Mesenchymal stem cell (in vitro differentiated cells and primary cell): ENCODE results near the gene FNDC3B.

ENCODE experiments used
- DNase-seq: peaks from one replicate; pipeline ENCODE4 v3.0.0-alpha.2; 2013
- H2AFZ ChIP-seq: one replicate; pipeline ENCODE4 v1.6.1; 2013; ENCODE audit warnings: low read depth, mild to moderate bottlenecking, control low read depth, inconsistent platforms, low read length, moderate library complexity
- H2AK5ac ChIP-seq: 2 replicates; pipeline ENCODE4 v1.6.1; 2013; ENCODE audit warnings: low read length, moderate library complexity, mild to moderate bottlenecking, inconsistent platforms; ENCODE audit not compliant: severe bottlenecking
- H2BK120ac ChIP-seq: one replicate; pipeline ENCODE4 v1.6.1; 2013; ENCODE audit warnings: low read depth, mild to moderate bottlenecking, inconsistent platforms, low read length, moderate library complexity
- H2BK12ac ChIP-seq, 2 experiments: one replicate each; pipeline ENCODE4 v1.6.1; 2013; ENCODE audit warnings: inconsistent platforms in 2 of 2, low read length in 2 of 2, mild to moderate bottlenecking in 2 of 2, moderate library complexity in 2 of 2, control low read depth in 1 of 2
- H2BK15ac ChIP-seq: one replicate; pipeline ENCODE4 v1.6.1; 2013; ENCODE audit warnings: mild to moderate bottlenecking, low read depth, inconsistent platforms; ENCODE audit not compliant: poor library complexity, severe bottlenecking
- H2BK5ac ChIP-seq: 2 replicates; pipeline ENCODE4 v1.6.1; 2013; ENCODE audit warnings: low read depth, mild to moderate bottlenecking, low read length, control low read depth, inconsistent platforms; ENCODE audit not compliant: poor library complexity, severe bottlenecking
- H3K14ac ChIP-seq, 2 experiments: one replicate each; pipeline ENCODE4 v1.6.1; 2013; ENCODE audit warnings: inconsistent platforms in 2 of 2, low read length in 2 of 2, control low read depth in 1 of 2, mild to moderate bottlenecking in 1 of 2, moderate library complexity in 1 of 2
- H3K18ac ChIP-seq, 2 experiments: one replicate each; pipeline ENCODE4 v1.6.1; 2013; ENCODE audit warnings: inconsistent platforms in 2 of 2, low read length in 2 of 2, control low read depth in 1 of 2, low read depth in 1 of 2, mild to moderate bottlenecking in 1 of 2
- H3K23ac ChIP-seq, 2 experiments: one replicate each; pipeline ENCODE4 v1.6.1; 2013; ENCODE audit warnings: inconsistent platforms in 2 of 2, low read length in 2 of 2, mild to moderate bottlenecking in 2 of 2, moderate library complexity in 2 of 2, control low read depth in 1 of 2
- H3K27ac ChIP-seq: 2 replicates; pipeline ENCODE4 v1.5.1; 2013; ENCODE audit warnings: mild to moderate bottlenecking, moderate library complexity, low read length, control low read depth, inconsistent platforms; ENCODE audit not compliant: poor library complexity, severe bottlenecking
- H3K27me3 ChIP-seq, 2 experiments: 2 replicates each; pipeline versions ENCODE4 v1.6.1 to v1.7.0; 2013; ENCODE audit warnings: low read length in 2 of 2, mild to moderate bottlenecking in 2 of 2, moderate library complexity in 2 of 2, control low read depth in 1 of 2, inconsistent platforms in 1 of 2; ENCODE audit not compliant: control insufficient read depth in 1 of 2, insufficient read depth in 1 of 2
- H3K36me3 ChIP-seq, 2 experiments: 2 replicates each; pipeline versions ENCODE4 v1.6.1 to v1.7.0; 2013; ENCODE audit warnings: low read length in 2 of 2, control low read depth in 1 of 2, inconsistent platforms in 1 of 2, low read depth in 1 of 2, mild to moderate bottlenecking in 1 of 2; ENCODE audit not compliant: insufficient read depth in 2 of 2, control insufficient read depth in 1 of 2
- H3K4ac ChIP-seq, 2 experiments: one replicate each; pipeline ENCODE4 v1.6.1; 2013; ENCODE audit warnings: inconsistent platforms in 2 of 2, low read length in 2 of 2, mild to moderate bottlenecking in 2 of 2, moderate library complexity in 2 of 2, control low read depth in 1 of 2, low read depth in 1 of 2
- H3K4me1 ChIP-seq: 2 replicates; pipeline ENCODE4 v1.6.1; 2013; ENCODE audit warnings: low read depth, low read length, control low read depth; ENCODE audit not compliant: control insufficient read depth, insufficient read depth
- H3K4me2 ChIP-seq: 2 replicates; pipeline ENCODE4 v1.6.1; 2013; ENCODE audit warnings: low read length, mild to moderate bottlenecking, inconsistent platforms; ENCODE audit not compliant: poor library complexity, severe bottlenecking
- H3K4me3 ChIP-seq, 2 experiments: 2 replicates each; pipeline versions ENCODE4 v1.5.1 to v1.7.0; 2013; ENCODE audit warnings: low read length in 2 of 2, mild to moderate bottlenecking in 2 of 2, control low read depth in 1 of 2, low read depth in 1 of 2; ENCODE audit not compliant: insufficient read depth in 1 of 2
- H3K79me1 ChIP-seq: replicated peaks from 2 replicates; pipeline ENCODE4 v1.6.1; 2013; ENCODE audit warnings: mild to moderate bottlenecking, control low read depth, low read length, inconsistent platforms; ENCODE audit not compliant: poor library complexity, severe bottlenecking
- H3K9ac ChIP-seq: 2 replicates; pipeline ENCODE4 v1.7.0; 2013; ENCODE audit warnings: mild to moderate bottlenecking, low read length, moderate library complexity
- H3K9me3 ChIP-seq: 2 replicates; pipeline ENCODE4 v1.7.0; 2013; ENCODE audit warnings: mild to moderate bottlenecking, low read length; ENCODE audit not compliant: control insufficient read depth
- H4K8ac ChIP-seq: one replicate; pipeline ENCODE4 v1.6.1; 2013; ENCODE audit warnings: inconsistent platforms, mild to moderate bottlenecking, low read length, moderate library complexity
- H4K91ac ChIP-seq: one replicate; pipeline ENCODE4 v1.6.1; 2013; ENCODE audit warnings: mild to moderate bottlenecking, low read length, inconsistent platforms
- whole genome bisulfite sequencing: methylation state at CpG from one replicate; pipeline ENCODE4 v1.1.7; 2013; ENCODE audit warnings: mixed read lengths; 5-methylcytosine and 5-hydroxymethylcytosine counted together

Gene FNDC3B

DNA sequence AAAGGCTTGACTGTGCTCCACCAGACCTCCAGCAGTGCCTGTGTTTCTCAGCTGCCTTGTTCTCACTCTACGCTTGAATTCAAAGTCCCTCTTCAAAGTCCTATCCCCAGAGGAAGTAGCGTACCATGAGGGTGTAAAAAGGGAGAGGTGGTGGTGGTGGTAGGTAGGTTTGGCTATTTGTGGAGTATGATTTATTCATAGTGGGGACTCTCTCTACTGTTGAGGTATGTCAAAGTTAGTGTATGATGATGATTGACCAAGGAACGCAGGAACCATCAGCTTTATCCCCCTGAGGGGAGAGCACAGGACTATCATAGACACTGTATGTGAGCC lies 271.0 kb downstream of the FNDC3B start:
- WGBS = 90% methylated on average over 2 of the region's 3 CpGs
- no peak for DNase-seq
- Histone ChIP-seq H3K9ac (no peak overlapping the region), H2AFZ (no peak overlapping the region), H3K4me2 (no peak overlapping the region), H3K18ac (no peak overlapping the region), H3K36me3 (peaks cover 19 to 90% of the 10 kb centered on the region in 2 experiments), H3K27me3 (no peaks in the 10 kb centered on the region), H2BK120ac (no peak overlapping the region), H3K27ac (no peak overlapping the region), H2AK5ac (no peak overlapping the region), H3K4ac (no peak overlapping the region), H3K14ac (no peak overlapping the region), H2BK12ac (no peak overlapping the region), H3K79me1 (peaks cover 19% of the 10 kb centered on the region), H2BK5ac (no peak overlapping the region), H4K8ac (no peak overlapping the region), H3K4me3 (no peak overlapping the region), H4K91ac (no peak overlapping the region), H3K23ac (no peak overlapping the region), H3K4me1 (peaks cover 9% of the 10 kb centered on the region), H3K9me3 (no peaks in the 10 kb centered on the region), H2BK15ac (no peak overlapping the region)

DNA sequence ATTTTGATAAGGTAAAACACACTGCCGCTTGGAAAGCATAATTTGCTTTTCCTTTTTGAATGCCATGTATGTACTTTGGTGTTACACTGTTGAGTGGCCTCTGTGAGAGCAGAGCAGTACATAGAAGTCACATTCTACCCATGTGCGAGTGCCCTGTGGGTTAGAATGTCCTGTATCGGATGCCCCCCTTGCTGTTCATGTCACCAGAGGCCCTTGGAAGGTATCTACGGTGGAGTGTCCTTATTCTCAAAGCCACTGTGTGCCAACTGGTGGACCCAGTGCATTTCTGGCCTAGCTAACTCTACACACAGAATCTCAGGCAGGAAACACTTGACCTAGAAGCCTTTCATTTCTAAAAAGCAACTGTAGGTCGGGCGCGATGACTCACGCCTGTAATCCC lies 271.8 kb downstream of the FNDC3B start:
- H2BK5ac ChIP-seq = no peak overlapping the region
- H3K9ac ChIP-seq = no peak overlapping the region
- no peaks in the 10 kb centered on the region for H3K27me3 ChIP-seq
- no peak overlapping the region for H2BK12ac ChIP-seq
- peak overlapping the region in 1 of 2 experiments; percentile 7 for H3K4ac ChIP-seq
- peaks cover 18% of the 10 kb centered on the region for H3K79me1 ChIP-seq
- 81% methylated on average over 8 of the region's 8 CpGs for WGBS
- H2AFZ ChIP-seq = no peak overlapping the region
- no peak overlapping the region for H3K23ac ChIP-seq
- no peak overlapping the region for H3K14ac ChIP-seq
- no peak overlapping the region for H3K4me3 ChIP-seq
- no peak overlapping the region for H3K27ac ChIP-seq
- peak overlapping the region in 1 of 2 experiments; percentile 51 for H3K18ac ChIP-seq
- peak overlapping the region; percentile 68 for H4K91ac ChIP-seq
- H2AK5ac ChIP-seq = no peak overlapping the region
- H3K36me3 ChIP-seq = peaks cover 19 to 90% of the 10 kb centered on the region in 2 experiments
- H3K9me3 ChIP-seq = no peaks in the 10 kb centered on the region
- no peak overlapping the region for H3K4me2 ChIP-seq
- DNase-seq = no peak
- H4K8ac ChIP-seq = no peak overlapping the region
- no peak overlapping the region for H2BK15ac ChIP-seq
- H3K4me1 ChIP-seq = peaks cover 9% of the 10 kb centered on the region
- H2BK120ac ChIP-seq = no peak overlapping the region

DNA sequence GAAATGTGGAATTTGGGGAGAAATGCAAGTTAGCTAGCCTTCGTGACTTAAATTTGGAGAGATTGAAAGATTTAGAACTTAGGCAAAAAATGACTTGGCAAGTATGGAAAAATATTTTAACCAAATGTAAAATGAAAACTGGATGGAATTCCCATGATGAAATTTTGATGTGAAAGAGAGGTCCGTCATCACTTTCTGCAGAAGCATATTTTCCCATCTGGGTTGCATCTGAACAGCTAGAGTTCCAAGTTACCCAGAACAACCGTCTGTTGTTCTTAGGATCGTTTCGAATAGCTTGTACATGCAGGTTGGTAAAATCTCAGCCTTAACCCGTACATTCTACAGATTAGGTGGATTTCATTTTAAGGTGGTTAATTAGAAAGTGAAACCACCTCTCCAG lies 272.6 kb downstream of the FNDC3B start:
- Histone ChIP-seq H3K4ac (no peak overlapping the region), H3K23ac (no peak overlapping the region), H2BK120ac (no peak overlapping the region), H2BK15ac (no peak overlapping the region), H3K27ac (no peak overlapping the region), H4K91ac (no peak overlapping the region), H3K36me3 (peaks cover 19 to 87% of the 10 kb centered on the region in 2 experiments), H3K9ac (peak overlapping the region; percentile 52), H3K4me3 (no peak overlapping the region), H3K4me1 (peaks cover 9% of the 10 kb centered on the region), H2BK5ac (no peak overlapping the region), H3K79me1 (peaks cover 20% of the 10 kb centered on the region), H2AFZ (no peak overlapping the region), H3K14ac (no peak overlapping the region), H3K4me2 (no peak overlapping the region), H3K27me3 (no peaks in the 10 kb centered on the region), H3K18ac (no peak overlapping the region), H3K9me3 (no peaks in the 10 kb centered on the region), H2AK5ac (no peak overlapping the region), H4K8ac (no peak overlapping the region), H2BK12ac (no peak overlapping the region)
- WGBS = 91% methylated on average over 5 of the region's 6 CpGs
- no peak for DNase-seq

DNA sequence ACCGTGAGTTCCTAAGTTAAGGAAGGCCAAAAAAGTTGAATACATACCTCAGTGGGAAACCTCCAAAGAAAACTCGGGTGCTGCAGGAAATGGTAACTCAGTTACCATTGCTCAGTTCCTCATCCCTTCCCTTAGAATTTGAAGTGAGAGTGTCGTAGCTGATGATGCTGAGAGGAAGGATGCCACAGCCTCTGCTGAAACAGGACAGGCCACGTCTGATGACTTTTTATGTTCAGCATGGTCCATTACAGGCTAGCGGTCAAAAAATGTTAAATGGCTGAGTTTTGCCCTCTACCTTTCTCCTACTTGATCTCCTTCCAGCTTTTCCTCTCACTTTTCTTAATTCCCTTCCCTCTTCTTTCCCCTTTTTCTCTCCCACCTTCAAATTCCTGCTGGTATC lies 273.3 kb downstream of the FNDC3B start:
- Histone ChIP-seq H3K4me1 (peaks cover 6% of the 10 kb centered on the region), H3K4me3 (no peak overlapping the region), H3K9ac (no peak overlapping the region), H2BK12ac (no peak overlapping the region), H2BK5ac (no peak overlapping the region), H3K4ac (no peak overlapping the region), H4K91ac (no peak overlapping the region), H3K27me3 (no peaks in the 10 kb centered on the region), H2AK5ac (no peak overlapping the region), H2BK15ac (no peak overlapping the region), H4K8ac (no peak overlapping the region), H3K18ac (no peak overlapping the region), H3K36me3 (peaks cover 15 to 84% of the 10 kb centered on the region in 2 experiments), H3K27ac (no peak overlapping the region), H2BK120ac (no peak overlapping the region), H3K79me1 (peaks cover 20% of the 10 kb centered on the region), H3K14ac (no peak overlapping the region), H2AFZ (no peak overlapping the region), H3K9me3 (no peaks in the 10 kb centered on the region), H3K4me2 (no peak overlapping the region), H3K23ac (no peak overlapping the region)
- 98% methylated on average over 5 of the region's 5 CpGs for WGBS
- no peak for DNase-seq
